ENCODE measurements around the gene NACA2. TPM values are rescaled to one million over a fixed set of nuclear protein-coding genes. Genes with fewer than 3 reads are reported as not detected.
"Not testable (repeated sequence)": the region's sequence is repeated elsewhere in the genome, so short reads cannot be mapped to it uniquely, and the experiment has no call there.

NACA2 gene
- total RNA-seq, 1 experiment from 2014 or later: not detected

DNA sequence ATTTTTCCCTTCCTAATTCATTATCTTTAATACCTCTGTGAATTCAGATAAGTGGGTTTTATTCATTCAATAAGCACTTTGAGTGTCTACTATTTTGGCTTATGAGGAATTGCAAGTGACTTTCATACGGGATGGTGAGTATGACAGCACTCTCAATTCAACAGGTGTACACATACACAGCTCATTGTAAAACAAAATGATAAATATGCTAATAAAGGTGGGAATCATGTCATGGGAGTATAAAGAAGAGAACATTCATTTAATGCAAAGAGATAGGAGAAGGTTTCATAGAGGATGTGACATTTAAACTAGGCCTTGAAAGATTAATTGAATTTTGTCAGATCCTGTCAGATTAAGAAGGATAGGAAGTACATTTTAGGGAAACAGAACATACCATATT, 19.4 kb downstream of the NACA2 start:
- no peak overlapping the region for H3K27ac Mint-ChIP-seq
- H3K4me3 Mint-ChIP-seq: no peak overlapping the region
- H3K36me3 Mint-ChIP-seq: peaks cover 12% of the 10 kb centered on the region
- POLR2A ChIA-PET: no interaction called here
- no peak for TF ChIP-seq ZNF425 (CRISPR knock-in tag; conservative IDR thresholded peaks at IDR 0.05)
- TF ChIP-seq, protein P1, sequence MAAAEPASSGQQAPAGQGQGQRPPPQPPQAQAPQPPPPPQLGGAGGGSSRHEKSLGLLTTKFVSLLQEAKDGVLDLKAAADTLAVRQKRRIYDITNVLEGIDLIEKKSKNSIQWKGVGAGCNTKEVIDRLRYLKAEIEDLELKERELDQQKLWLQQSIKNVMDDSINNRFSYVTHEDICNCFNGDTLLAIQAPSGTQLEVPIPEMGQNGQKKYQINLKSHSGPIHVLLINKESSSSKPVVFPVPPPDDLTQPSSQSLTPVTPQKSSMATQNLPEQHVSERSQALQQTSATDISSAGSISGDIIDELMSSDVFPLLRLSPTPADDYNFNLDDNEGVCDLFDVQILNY (CRISPR knock-in tag; IDR thresholded peaks at IDR 0.05): no peak
- TF ChIP-seq, protein P2, sequence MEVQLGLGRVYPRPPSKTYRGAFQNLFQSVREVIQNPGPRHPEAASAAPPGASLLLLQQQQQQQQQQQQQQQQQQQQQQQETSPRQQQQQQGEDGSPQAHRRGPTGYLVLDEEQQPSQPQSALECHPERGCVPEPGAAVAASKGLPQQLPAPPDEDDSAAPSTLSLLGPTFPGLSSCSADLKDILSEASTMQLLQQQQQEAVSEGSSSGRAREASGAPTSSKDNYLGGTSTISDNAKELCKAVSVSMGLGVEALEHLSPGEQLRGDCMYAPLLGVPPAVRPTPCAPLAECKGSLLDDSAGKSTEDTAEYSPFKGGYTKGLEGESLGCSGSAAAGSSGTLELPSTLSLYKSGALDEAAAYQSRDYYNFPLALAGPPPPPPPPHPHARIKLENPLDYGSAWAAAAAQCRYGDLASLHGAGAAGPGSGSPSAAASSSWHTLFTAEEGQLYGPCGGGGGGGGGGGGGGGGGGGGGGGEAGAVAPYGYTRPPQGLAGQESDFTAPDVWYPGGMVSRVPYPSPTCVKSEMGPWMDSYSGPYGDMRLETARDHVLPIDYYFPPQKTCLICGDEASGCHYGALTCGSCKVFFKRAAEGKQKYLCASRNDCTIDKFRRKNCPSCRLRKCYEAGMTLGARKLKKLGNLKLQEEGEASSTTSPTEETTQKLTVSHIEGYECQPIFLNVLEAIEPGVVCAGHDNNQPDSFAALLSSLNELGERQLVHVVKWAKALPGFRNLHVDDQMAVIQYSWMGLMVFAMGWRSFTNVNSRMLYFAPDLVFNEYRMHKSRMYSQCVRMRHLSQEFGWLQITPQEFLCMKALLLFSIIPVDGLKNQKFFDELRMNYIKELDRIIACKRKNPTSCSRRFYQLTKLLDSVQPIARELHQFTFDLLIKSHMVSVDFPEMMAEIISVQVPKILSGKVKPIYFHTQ (CRISPR knock-in tag; IDR thresholded peaks at IDR 0.05): no peak
- H3K9me3 Mint-ChIP-seq: peaks cover 24% of the 10 kb centered on the region
- DNase-seq (ENCODE audit: low spot score) (no peak), ATAC-seq (no peak)
- H3K27me3 Mint-ChIP-seq (ENCODE audit: low read depth): peaks cover 3% of the 10 kb centered on the region; the same call in 1 of the 2 replicates
- H3K4me1 Mint-ChIP-seq: peaks cover 4% of the 10 kb centered on the region; the same call in 1 of the 2 replicates
- CTCF ChIA-PET: interaction anchor here (5.0 kb wide), 1 partner anchor 160 kb away, joined by 46 read pairs; no protein-coding TSS in a partner anchor

DNA sequence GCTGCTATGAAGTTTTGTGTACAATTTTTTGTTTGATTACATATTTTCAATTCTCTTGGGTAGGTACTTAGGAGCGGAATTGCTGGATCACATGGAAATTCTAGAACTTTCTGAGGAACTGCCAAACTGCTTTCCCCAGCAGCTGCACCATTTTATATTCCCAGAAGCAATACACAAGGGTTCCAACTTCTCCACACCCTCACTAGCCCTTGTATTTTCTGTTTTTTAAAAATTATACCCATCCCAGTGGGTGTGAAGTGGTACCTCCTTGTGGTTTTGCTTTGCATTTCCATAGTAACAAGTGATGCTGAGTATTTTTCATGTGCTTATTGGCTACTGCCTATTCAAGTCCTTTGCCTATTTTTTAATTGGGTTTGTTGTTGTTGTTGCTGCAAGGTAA, 20.9 kb downstream of the NACA2 start:
- POLR2A ChIA-PET: no interaction called here
- Mint-ChIP-seq H3K36me3 (peaks cover 12% of the 10 kb centered on the region), H3K4me1 (peaks cover 4% of the 10 kb centered on the region; the same call in 1 of the 2 replicates), H3K27me3 (ENCODE audit: low read depth) (peaks cover 3% of the 10 kb centered on the region; the same call in 1 of the 2 replicates), H3K9me3 (peaks cover 24% of the 10 kb centered on the region), H3K4me3 (no peak overlapping the region), H3K27ac (no peak overlapping the region)
- DNase-seq (ENCODE audit: low spot score) (no peak), ATAC-seq (no peak)
- no peak for TF ChIP-seq ETV6 (CRISPR knock-in tag; IDR thresholded peaks at IDR 0.05)
- TF ChIP-seq OVOL2 (CRISPR knock-in tag; IDR thresholded peaks at IDR 0.05; ENCODE audit: borderline replicate concordance): no peak
- no peak for TF ChIP-seq E2F1 (CRISPR knock-in tag; IDR thresholded peaks at IDR 0.05)
- no peak for TF ChIP-seq RORB (CRISPR knock-in tag; IDR thresholded peaks at IDR 0.05)
- TF ChIP-seq ZNF263 (CRISPR knock-in tag; IDR thresholded peaks at IDR 0.05; ENCODE audit: low read depth): no peak
- no peak for TF ChIP-seq ZNF219 (CRISPR knock-in tag; IDR thresholded peaks at IDR 0.05; ENCODE audit: borderline replicate concordance)
- TF ChIP-seq, protein P3, sequence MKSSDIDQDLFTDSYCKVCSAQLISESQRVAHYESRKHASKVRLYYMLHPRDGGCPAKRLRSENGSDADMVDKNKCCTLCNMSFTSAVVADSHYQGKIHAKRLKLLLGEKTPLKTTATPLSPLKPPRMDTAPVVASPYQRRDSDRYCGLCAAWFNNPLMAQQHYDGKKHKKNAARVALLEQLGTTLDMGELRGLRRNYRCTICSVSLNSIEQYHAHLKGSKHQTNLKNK (CRISPR knock-in tag; IDR thresholded peaks at IDR 0.05): no peak
- TF ChIP-seq TP53 (CRISPR knock-in tag; IDR thresholded peaks at IDR 0.05): no peak
- no peak for TF ChIP-seq ZNF512 (CRISPR knock-in tag; IDR thresholded peaks at IDR 0.05; ENCODE audit: borderline replicate concordance)
- no peak for TF ChIP-seq TCF7 (CRISPR knock-in tag; IDR thresholded peaks at IDR 0.05; ENCODE audit: low read depth)
- CTCF ChIA-PET: no interaction called here

GRCh38 chr17:61569525-61569924, 21.5 kb downstream of the NACA2 start:
- Mint-ChIP-seq H3K9me3 (peaks cover 24% of the 10 kb centered on the region), H3K36me3 (peaks cover 12% of the 10 kb centered on the region)
- H3K4me1 Mint-ChIP-seq; H3K27me3 Mint-ChIP-seq (ENCODE audit: low read depth); POLR2A ChIA-PET; H3K27ac Mint-ChIP-seq; ATAC-seq; H3K4me3 Mint-ChIP-seq; DNase-seq (ENCODE audit: low spot score): not testable (repeated sequence)
- CTCF ChIA-PET: interaction anchor here (2.0 kb wide), 1 partner anchor 157 kb away, joined by 6 read pairs; no protein-coding TSS in a partner anchor

Measured in WTC11 (cell line).